Endodermal cell (in vitro differentiated cells): ENCODE results near the gene MCU. TPM values are rescaled to one million over a fixed set of nuclear protein-coding genes. Genes with fewer than 3 reads are reported as not detected.

ENCODE experiments used
- DNase-seq: peaks from one replicate; pipeline ENCODE4 v3.0.0-alpha.2; 2017
- H3K27ac ChIP-seq: 2 replicates; pipeline ENCODE4 v1.5.1; 2013; ENCODE audit warnings: mild to moderate bottlenecking, low read depth, low read length, moderate library complexity
- H3K27me3 ChIP-seq: 2 replicates; pipeline ENCODE4 v1.6.1; 2013; ENCODE audit warnings: mild to moderate bottlenecking, low read length, moderate library complexity; ENCODE audit not compliant: insufficient read depth, control insufficient read depth, poor library complexity, severe bottlenecking
- H3K36me3 ChIP-seq: 2 replicates; pipeline ENCODE4 v1.7.0; 2013; ENCODE audit warnings: mild to moderate bottlenecking, low read length, moderate library complexity; ENCODE audit not compliant: control insufficient read depth, insufficient read depth
- H3K4me1 ChIP-seq: one replicate; pipeline ENCODE4 v1.7.0; 2013; ENCODE audit warnings: low read length; ENCODE audit not compliant: control insufficient read depth, insufficient read depth
- H3K4me3 ChIP-seq: 2 replicates; pipeline ENCODE4 v1.5.1; 2013; ENCODE audit warnings: mild to moderate bottlenecking, low read length, moderate library complexity
- H3K9ac ChIP-seq: 2 replicates; pipeline ENCODE4 v1.6.1; 2013; ENCODE audit warnings: mild to moderate bottlenecking, low read length, moderate library complexity; ENCODE audit not compliant: poor library complexity, severe bottlenecking; ENCODE audit errors: extremely low read depth
- H3K9me3 ChIP-seq: 2 replicates; pipeline ENCODE4 v1.6.1; 2013; ENCODE audit warnings: mild to moderate bottlenecking, low read length, moderate library complexity; ENCODE audit not compliant: control insufficient read depth
- H3K27ac Mint-ChIP-seq: 2 replicates; pipeline ENCODE4 v1.8.0; 2020; ENCODE audit warnings: mixed read lengths
- H3K27me3 Mint-ChIP-seq: 2 replicates; pipeline ENCODE4 v1.8.0; 2021; ENCODE audit warnings: mild to moderate bottlenecking, mixed read lengths; ENCODE audit not compliant: insufficient read depth
- H3K36me3 Mint-ChIP-seq: 2 replicates; pipeline ENCODE4 v1.8.0; 2020; ENCODE audit warnings: low read depth, mixed read lengths
- H3K4me1 Mint-ChIP-seq: 2 replicates; pipeline ENCODE4 v1.8.0; 2020; ENCODE audit warnings: mixed read lengths
- H3K4me3 Mint-ChIP-seq: 2 replicates; pipeline ENCODE4 v1.8.0; 2020; ENCODE audit warnings: mild to moderate bottlenecking, moderate library complexity, mixed read lengths
- H3K9me3 Mint-ChIP-seq: 2 replicates; pipeline ENCODE4 v1.8.0; 2020; ENCODE audit warnings: mild to moderate bottlenecking, mixed read lengths
- WGBS, 2 experiments: methylation state at CpG; one replicate each; pipeline versions ENCODE4 v1.1.5 to v1.1.7; 2013; ENCODE audit warnings: missing lambda C conversion rate in 2 of 2, mixed read lengths in 1 of 2; ENCODE audit not compliant: insufficient coverage in 1 of 2, insufficient read length in 1 of 2; 5-methylcytosine and 5-hydroxymethylcytosine counted together
- total RNA-seq, 2 donors: library from RNA; stranded (reverse); fragmentation: NEBNext Ultra II Directional in 1 of 2; extraction: Animal tissue kit (Norgen Biotek cat#: 25700) in 1 of 2; gene quantifications; 2 replicates in 1 of 2; 3 replicates in 1 of 2; pipeline ENCODE4 v1.2.1, GENCODE V29; 2021
- TF ChIP-seq, protein P1 (sequence below): fragments of 200-600 bp; sonication (generic); conservative IDR thresholded peaks from 2 replicates; pipeline ENCODE4 v1.5.0; 2021; ENCODE audit warnings: antibody characterized with exemption, mild to moderate bottlenecking

The MCU gene
- total RNA-seq, 2 donors from 2014 or later = 46.1 to 48.5 TPM

DNA sequence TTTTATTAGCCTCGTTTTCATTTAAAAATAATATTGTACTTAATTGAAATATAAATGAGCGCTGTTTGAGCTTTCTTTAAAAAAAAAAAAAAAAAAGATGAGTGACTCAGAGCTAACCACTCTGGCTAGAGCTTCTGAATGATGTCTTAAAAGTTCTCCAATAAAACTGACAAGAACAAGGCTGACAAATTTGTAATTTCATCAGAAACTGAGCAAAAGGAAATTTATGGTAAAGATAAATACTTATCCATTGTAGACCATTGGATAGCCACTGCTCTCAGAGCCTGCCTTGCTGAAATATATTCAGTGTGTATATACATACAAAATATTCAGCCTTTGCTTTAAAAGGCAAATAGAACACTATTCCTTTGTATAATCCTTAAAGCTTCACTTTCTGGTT, 110.4 kb downstream of the MCU start:
- no peaks in the 10 kb centered on the region for H3K27me3 Mint-ChIP-seq
- H3K27me3 ChIP-seq = no peaks in the 10 kb centered on the region
- 92% methylated on average over 1 of the region's 2 CpGs; no CpG with 5 or more reads in 1 of the 2 experiments for WGBS, 2 experiments
- no peak overlapping the region for H3K4me3 Mint-ChIP-seq
- DNase-seq = no peak
- no peaks in the 10 kb centered on the region for H3K4me1 ChIP-seq
- H3K9ac ChIP-seq = no peak overlapping the region
- H3K9me3 Mint-ChIP-seq = no peaks in the 10 kb centered on the region
- H3K27ac ChIP-seq = no peak overlapping the region
- TF ChIP-seq, protein P1, sequence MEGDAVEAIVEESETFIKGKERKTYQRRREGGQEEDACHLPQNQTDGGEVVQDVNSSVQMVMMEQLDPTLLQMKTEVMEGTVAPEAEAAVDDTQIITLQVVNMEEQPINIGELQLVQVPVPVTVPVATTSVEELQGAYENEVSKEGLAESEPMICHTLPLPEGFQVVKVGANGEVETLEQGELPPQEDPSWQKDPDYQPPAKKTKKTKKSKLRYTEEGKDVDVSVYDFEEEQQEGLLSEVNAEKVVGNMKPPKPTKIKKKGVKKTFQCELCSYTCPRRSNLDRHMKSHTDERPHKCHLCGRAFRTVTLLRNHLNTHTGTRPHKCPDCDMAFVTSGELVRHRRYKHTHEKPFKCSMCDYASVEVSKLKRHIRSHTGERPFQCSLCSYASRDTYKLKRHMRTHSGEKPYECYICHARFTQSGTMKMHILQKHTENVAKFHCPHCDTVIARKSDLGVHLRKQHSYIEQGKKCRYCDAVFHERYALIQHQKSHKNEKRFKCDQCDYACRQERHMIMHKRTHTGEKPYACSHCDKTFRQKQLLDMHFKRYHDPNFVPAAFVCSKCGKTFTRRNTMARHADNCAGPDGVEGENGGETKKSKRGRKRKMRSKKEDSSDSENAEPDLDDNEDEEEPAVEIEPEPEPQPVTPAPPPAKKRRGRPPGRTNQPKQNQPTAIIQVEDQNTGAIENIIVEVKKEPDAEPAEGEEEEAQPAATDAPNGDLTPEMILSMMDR = no peak
- H3K36me3 Mint-ChIP-seq = peaks cover 9% of the 10 kb centered on the region
- H3K4me1 Mint-ChIP-seq = peaks cover 11% of the 10 kb centered on the region
- no peaks in the 10 kb centered on the region for H3K9me3 ChIP-seq
- no peak overlapping the region for H3K27ac Mint-ChIP-seq
- H3K4me3 ChIP-seq = no peak overlapping the region
- H3K36me3 ChIP-seq = no peaks in the 10 kb centered on the region

DNA sequence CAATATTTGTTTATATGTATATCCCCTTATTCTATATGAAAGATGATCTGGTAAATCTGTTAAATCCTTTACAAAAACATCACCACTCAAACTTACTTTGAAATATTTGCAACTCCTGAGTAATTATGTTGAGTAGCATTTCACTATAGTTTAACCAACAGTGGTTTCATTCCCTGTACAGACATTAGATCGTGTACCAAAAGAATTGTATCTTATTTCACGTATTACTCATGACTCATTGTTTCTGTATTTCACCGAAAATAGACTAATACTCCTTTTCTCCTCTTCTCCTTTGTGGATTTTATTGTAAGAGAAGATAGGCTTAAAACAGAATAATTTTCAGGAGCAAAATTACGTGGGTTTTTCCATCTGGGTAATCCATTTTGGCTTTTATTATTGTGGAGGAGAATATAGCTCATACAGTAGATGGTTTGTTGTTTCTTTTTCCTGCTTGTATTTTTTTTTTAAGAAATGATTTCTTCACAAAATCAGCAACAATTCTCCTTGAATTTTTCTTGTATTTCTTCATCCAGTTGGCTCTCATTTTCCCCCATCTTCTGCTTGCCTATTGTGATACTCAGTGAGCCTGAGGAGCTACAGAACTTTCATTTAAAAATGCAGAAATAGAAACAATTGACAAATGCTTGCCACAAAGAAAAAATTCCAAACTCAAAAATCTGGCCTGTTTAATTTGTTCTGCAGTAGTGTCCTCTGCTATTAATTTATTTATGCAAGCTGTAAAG, 111.0 kb downstream of the MCU start:
- H3K4me3 ChIP-seq = no peak overlapping the region
- no peak overlapping the region for H3K9ac ChIP-seq
- H3K9me3 Mint-ChIP-seq = no peaks in the 10 kb centered on the region
- no peak overlapping the region for H3K27ac ChIP-seq
- H3K27me3 Mint-ChIP-seq = no peaks in the 10 kb centered on the region
- H3K27ac Mint-ChIP-seq = no peak overlapping the region
- peaks cover 9% of the 10 kb centered on the region for H3K36me3 Mint-ChIP-seq
- H3K4me3 Mint-ChIP-seq = no peak overlapping the region
- WGBS, 2 experiments = 79 to 90% methylated on average over 2 to 4 of the region's 4 CpGs
- no peaks in the 10 kb centered on the region for H3K4me1 ChIP-seq
- peaks cover 11% of the 10 kb centered on the region for H3K4me1 Mint-ChIP-seq
- TF ChIP-seq, protein P1 = no peak
- no peaks in the 10 kb centered on the region for H3K27me3 ChIP-seq
- H3K9me3 ChIP-seq = no peaks in the 10 kb centered on the region
- H3K36me3 ChIP-seq = no peaks in the 10 kb centered on the region
- no peak for DNase-seq

GRCh38 chr10:72808001-72808400, 116.1 kb downstream of the MCU start:
- Histone ChIP-seq H3K27ac (no peak overlapping the region), H3K36me3 (no peaks in the 10 kb centered on the region), H3K9me3 (no peaks in the 10 kb centered on the region), H3K4me1 (no peaks in the 10 kb centered on the region), H3K4me3 (no peak overlapping the region), H3K27me3 (no peaks in the 10 kb centered on the region), H3K9ac (no peak overlapping the region)
- WGBS, 2 experiments = 94 to 100% methylated on average over 2 to 3 of the region's 3 CpGs
- TF ChIP-seq, protein P1 = no peak
- H3K4me1 Mint-ChIP-seq = peaks cover 7% of the 10 kb centered on the region
- H3K27ac Mint-ChIP-seq = no peak overlapping the region
- no peaks in the 10 kb centered on the region for H3K27me3 Mint-ChIP-seq
- no peak overlapping the region for H3K4me3 Mint-ChIP-seq
- DNase-seq = no peak
- no peaks in the 10 kb centered on the region for H3K9me3 Mint-ChIP-seq
- peaks cover 10% of the 10 kb centered on the region for H3K36me3 Mint-ChIP-seq
